ENCODE data around the gene CCNG2. TPM values are rescaled to one million over a fixed set of nuclear protein-coding genes. Genes with fewer than 3 reads are reported as not detected.

The CCNG2 gene
- total and polyA plus RNA-seq, 2 of the 13 experiments (the other 11 are each of a cell fraction or from before 2014, with no cell fraction given): 3.9 to 11.5 TPM

- TF ChIP-seq ZNF329 (CRISPR knock-in tag; IDR thresholded peaks at IDR 0.05; ENCODE audit: low read depth): no peak; the same call in 1 of the 2 replicates
- TF ChIP-seq NFYB (CRISPR knock-in tag; IDR thresholded peaks at IDR 0.05): peak; percentile 92
- TF ChIP-seq POLR2A (IDR thresholded peaks at IDR 0.05; ENCODE audit: insufficient read depth in 1 of 2, low read depth in 2 of 2, low read length in 2 of 2): peak in 1 of 2 experiments; percentile 70; a peak in 2 of 4 replicates
- 0 out of 2 replicates have a peak, but pooled peaks have one; percentile 1 for TF ChIP-seq CEBPB (IDR thresholded peaks at IDR 0.05; ENCODE audit: borderline replicate concordance, low read depth, low read length)
- peak; percentile 19 for TF ChIP-seq HNRNPLL (IDR thresholded peaks at IDR 0.05; ENCODE audit: low read depth, low read length, poor library complexity, severe bottlenecking)
- TF ChIP-seq MYPOP (CRISPR knock-in tag; IDR thresholded peaks at IDR 0.05): 0 out of 2 replicates have a peak, but pooled peaks have one; percentile 10
- no peak for TF ChIP-seq ZNF788 (CRISPR knock-in tag; IDR thresholded peaks at IDR 0.05; ENCODE audit: borderline replicate concordance)
- peak; percentile 97 for TF ChIP-seq RFXANK (CRISPR knock-in tag; IDR thresholded peaks at IDR 0.05)
- TF ChIP-seq MIER2 (CRISPR knock-in tag; IDR thresholded peaks at IDR 0.05): 0 out of 2 replicates have a peak, but pooled peaks have one; percentile 1
- peak; percentile 19; the same call in 1 of the 2 replicates for TF ChIP-seq CEBPG (CRISPR knock-in tag; IDR thresholded peaks at IDR 0.05)
- no peak for TF ChIP-seq ZNF441 (CRISPR knock-in tag; IDR thresholded peaks at IDR 0.05; ENCODE audit: borderline replicate concordance)
- TF ChIP-seq ARID2 (CRISPR knock-in tag; IDR thresholded peaks at IDR 0.05; ENCODE audit: borderline replicate concordance): no peak
- TF ChIP-seq NFYC (CRISPR knock-in tag; IDR thresholded peaks at IDR 0.05): peak; percentile 89
- TF ChIP-seq TFDP1 (CRISPR knock-in tag; IDR thresholded peaks at IDR 0.05; ENCODE audit: borderline replicate concordance): peak; percentile 95
- no peak for TF ChIP-seq FOXO1 (CRISPR knock-in tag; IDR thresholded peaks at IDR 0.05)
- TF ChIP-seq SIX1 (CRISPR knock-in tag; IDR thresholded peaks at IDR 0.05; ENCODE audit: borderline replicate concordance): peak; percentile 63; the same call in 1 of the 2 replicates
- 0 out of 2 replicates have a peak, but pooled peaks have one; percentile 12 for TF ChIP-seq KMT2B (CRISPR knock-in tag; IDR thresholded peaks at IDR 0.05)
- no peak for TF ChIP-seq ZNF577 (CRISPR knock-in tag; IDR thresholded peaks at IDR 0.05; ENCODE audit: borderline replicate concordance, low read depth)
- TF ChIP-seq ZNF709 (CRISPR knock-in tag; IDR thresholded peaks at IDR 0.05): 0 out of 2 replicates have a peak, but pooled peaks have one; percentile 4
- TF ChIP-seq GTF2F1 (IDR thresholded peaks at IDR 0.05; ENCODE audit: low read length): no peak
- no peak for TF ChIP-seq DNMT1 (CRISPR knock-in tag; IDR thresholded peaks at IDR 0.05)
- no peak for TF ChIP-seq ZNF703 (CRISPR knock-in tag; IDR thresholded peaks at IDR 0.05; ENCODE audit: borderline replicate concordance)
- TF ChIP-seq ZNF768 (CRISPR knock-in tag; IDR thresholded peaks at IDR 0.05): no peak
- peak; percentile 31 for TF ChIP-seq TEAD3 (CRISPR knock-in tag; optimal IDR thresholded peaks at IDR 0.05; ENCODE audit: borderline replicate concordance)
- TF ChIP-seq ZNF414 (CRISPR knock-in tag; IDR thresholded peaks at IDR 0.05): no peak
- no peak for TF ChIP-seq IKZF1 (IDR thresholded peaks at IDR 0.05)
- no peak for TF ChIP-seq SMC3 (IDR thresholded peaks at IDR 0.05; ENCODE audit: low read length)
- no peak for TF ChIP-seq SRY (CRISPR knock-in tag; IDR thresholded peaks at IDR 0.05)
- TF ChIP-seq NAIF1 (CRISPR knock-in tag; IDR thresholded peaks at IDR 0.05; ENCODE audit: borderline replicate concordance): 0 out of 2 replicates have a peak, but pooled peaks have one; percentile 46
- no peak for TF ChIP-seq ZBTB33 (CRISPR knock-in tag; IDR thresholded peaks at IDR 0.05)
Observed at GRCh38 chr4:77156533-77156911, 485 bp upstream of the CCNG2 start (continued).

Data from HepG2 (cell line).